ENCODE results near the gene PAM16. TPM values are rescaled to one million over a fixed set of nuclear protein-coding genes. Genes with fewer than 3 reads are reported as not detected.
A peak's percentile ranks its signal among the peaks of the same experiment; 100 is the strongest.

Gene PAM16
- total and polyA plus RNA-seq, 2 of the 8 experiments (the other 6 are each of a cell fraction or from before 2014, with no cell fraction given), result 78.3 to 198 TPM

DNA sequence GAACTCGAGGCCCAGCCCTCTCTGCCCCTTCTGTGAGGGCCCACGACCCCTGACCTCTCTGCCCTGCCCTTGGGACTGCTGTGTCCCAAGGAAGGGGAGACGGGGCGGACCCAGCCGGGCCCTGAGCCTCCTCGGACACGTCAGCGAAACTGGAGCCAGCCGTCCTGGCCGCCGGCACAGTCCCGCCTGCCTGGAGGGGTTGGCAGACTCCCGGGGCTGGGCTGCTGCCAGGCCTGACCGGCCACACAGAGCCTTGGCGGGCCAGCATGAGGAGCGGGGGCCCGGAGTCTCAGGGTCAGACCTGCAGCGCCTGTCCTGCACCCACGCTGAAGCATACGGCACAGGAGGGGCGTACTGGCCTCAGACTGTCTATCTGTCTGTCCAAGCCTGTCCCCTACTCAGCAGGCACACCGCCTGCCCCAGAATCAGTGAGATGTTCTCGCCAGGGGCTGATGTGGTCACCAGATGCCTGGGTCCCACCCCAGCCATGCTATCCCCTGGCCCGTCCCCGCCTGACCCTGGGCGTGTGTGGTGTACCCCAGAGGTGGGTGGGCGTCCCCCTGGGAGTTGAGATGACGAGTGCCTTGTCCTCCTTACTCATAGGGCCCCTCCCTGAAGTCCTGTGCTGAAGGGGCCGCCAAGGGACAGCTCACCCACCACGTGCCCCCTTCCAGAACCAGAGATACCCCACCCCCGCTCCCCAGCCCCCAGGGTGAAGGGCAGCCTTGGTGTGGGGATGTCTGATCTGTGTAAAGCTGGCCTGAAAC, 25.2 kb upstream of the PAM16 start:
- Histone ChIP-seq H4K8ac (ENCODE audit: extremely low read depth, insufficient read depth, low read length) (peak overlapping the region; percentile 74), H3K4ac (replicated peaks; ENCODE audit: insufficient read length, low read depth, low read length) (peak overlapping the region; percentile 48), H2BK20ac (ENCODE audit: low read length) (no peak overlapping the region), H3K4me3 (ENCODE audit: extremely low read depth in 1 of 4, insufficient read depth in 2 of 4, low read depth in 3 of 4, low read length in 4 of 4) (no peak overlapping the region), H3K14ac (ENCODE audit: insufficient read length) (no peak overlapping the region), H3K9ac (replicated peaks in 1 of 4; ENCODE audit: extremely low read depth in 1 of 4, low read depth in 3 of 4, low read length in 3 of 4) (no peak overlapping the region; a peak in 2 of 7 replicates), H2BK12ac (ENCODE audit: low read depth, low read length) (0 out of 2 replicates have a peak overlapping the region, but pooled peaks have one; percentile 95), H3K56ac (replicated peaks; ENCODE audit: insufficient read length, low read depth, low read length) (peak overlapping the region; percentile 42), H3K4me1 (replicated peaks in 1 of 4; ENCODE audit: control insufficient read depth in 3 of 4, insufficient read depth in 4 of 4, low read length in 3 of 4) (peaks cover 4 to 67% (median 56%) of the 10 kb centered on the region in 4 experiments), H2BK15ac (ENCODE audit: low read length) (peak overlapping the region; percentile 92; the same call in 1 of the 2 replicates), H3K23ac (ENCODE audit: insufficient read length) (no peak overlapping the region), H3K79me2 (ENCODE audit: control insufficient read depth in 1 of 2, insufficient read depth in 2 of 2, low read length in 2 of 2) (peaks cover 0 to 11% of the 10 kb centered on the region in 2 experiments; a peak in 1 of 4 replicates), H3K9me3 (ENCODE audit: insufficient read depth in 2 of 2, low read depth in 1 of 2, low read length in 1 of 2) (no peaks in the 10 kb centered on the region), H4K20me1 (replicated peaks in 1 of 2; ENCODE audit: control insufficient read depth in 1 of 2, insufficient read depth in 2 of 2, low read length in 2 of 2) (peaks cover 6 to 23% of the 10 kb centered on the region in 2 experiments), H4K5ac (ENCODE audit: insufficient read length, low read depth, low read length) (no peak overlapping the region), H2AK5ac (ENCODE audit: low read depth, low read length) (peak overlapping the region; percentile 95; the same call in 1 of the 2 replicates), H2BK120ac (replicated peaks; ENCODE audit: low read depth, low read length) (no peak overlapping the region), H3K79me1 (ENCODE audit: low read depth, low read length) (peaks cover 6% of the 10 kb centered on the region), H2AFZ (ENCODE audit: low read length) (no peak overlapping the region), H3K36me3 (ENCODE audit: control insufficient read depth in 2 of 4, insufficient read depth in 4 of 4, low read length in 3 of 4) (peaks cover 0 to 5% (median 0%) of the 10 kb centered on the region in 4 experiments; a peak in 3 of 8 replicates), H4K91ac (replicated peaks; ENCODE audit: insufficient read length, low read length) (peak overlapping the region; percentile 91), H3K18ac (ENCODE audit: extremely low read depth, low read length) (peak overlapping the region; percentile 78; the same call in 1 of the 2 replicates), H3K27me3 (replicated peaks in 1 of 4; ENCODE audit: control insufficient read depth in 3 of 4, extremely low read depth in 1 of 4, insufficient read depth in 3 of 4, low read length in 3 of 4) (peaks cover 0 to 1% (median 0%) of the 10 kb centered on the region in 4 experiments; a peak in 1 of 7 replicates), H3K4me2 (ENCODE audit: insufficient read depth in 1 of 2, low read depth in 2 of 2, low read length in 2 of 2) (peak overlapping the region; percentile 12 to 36; a peak in 1 of 4 replicates), H3K27ac (ENCODE audit: low read depth, low read length) (no peak overlapping the region), H2BK5ac (ENCODE audit: low read depth, low read length) (peak overlapping the region; percentile 83), H3K23me2 (ENCODE audit: low read depth, low read length) (peaks cover 6% of the 10 kb centered on the region; the same call in 1 of the 2 replicates)
- FAIRE-seq, result no peak
- ChIA-PET POLR2A (ENCODE audit: partially characterized antibody) (interaction anchor here (2.9 to 11.7 kb wide), 4 partner anchors 11 to 28 kb away, joined by 11 to 223 read pairs (median 33); partner anchors contain the start of gene PAM16), CTCF (ENCODE audit: partially characterized antibody) (interaction anchor here (1.1 to 24.8 kb wide), 8 partner anchors 7 to 88 kb away, joined by 3 to 659 read pairs (median 30); no protein-coding TSS in a partner anchor)
- DNase-seq (ENCODE audit: low read depth in 1 of 2, low spot score in 2 of 2), result no peak
- WGBS, 2 experiments (ENCODE audit: extremely low coverage in 1 of 2, insufficient coverage in 1 of 2, insufficient read length in 1 of 2, insufficient replicate concordance in 2 of 2, low coverage in 1 of 2, low lambda C conversion rate in 2 of 2, missing lambda C conversion rate in 1 of 2), result 87% methylated on average over 24 of the region's 31 CpGs; no CpG with 5 or more reads in 1 of the 2 experiments
- TF ChIP-seq POLR2AphosphoS5 (IDR thresholded peaks at IDR 0.05; ENCODE audit: low read depth, low read length), result no peak
- TF ChIP-seq TAF1 (IDR thresholded peaks at IDR 0.05; ENCODE audit: low read depth, low read length), result no peak
- TF ChIP-seq RNF2 (IDR thresholded peaks at IDR 0.05; ENCODE audit: borderline replicate concordance, low read depth, low read length, missing control alignments, poor library complexity, severe bottlenecking), result no peak
- no peak for TF ChIP-seq POU5F1 (IDR thresholded peaks at IDR 0.05; ENCODE audit: low read depth, low read length)
